Hepatocyte (in vitro differentiated cells): ENCODE measurements around the gene ARPIN.

Experiments used
- CTCF ChIP-seq: fragments of 200-600 bp; sonication (generic); IDR thresholded peaks from 2 replicates; pipeline ENCODE4 v1.5.1; 2016; ENCODE audit warnings: antibody characterized with exemption, mild to moderate bottlenecking; ENCODE audit not compliant: poor library complexity
- EZH2 ChIP-seq: fragments of 200-600 bp; sonication (generic); IDR thresholded peaks from 2 replicates; pipeline ENCODE4 v1.6.1; 2016; ENCODE audit warnings: antibody characterized with exemption, mild to moderate bottlenecking, borderline replicate concordance
- EZH2phosphoT487 ChIP-seq: fragments of 200-600 bp; sonication (generic); IDR thresholded peaks from one replicate; pipeline ENCODE4 v1.6.1; 2018; ENCODE audit warnings: antibody characterized with exemption, mild to moderate bottlenecking, low read depth, moderate library complexity; ENCODE audit not compliant: unreplicated experiment, severe bottlenecking

- TF ChIP-seq CTCF (no peak), EZH2 (no peak), EZH2phosphoT487 (no peak)
Observed at GRCh38 chr15:89948796-89949195, 36.0 kb upstream of the ARPIN start.
